Esophagus muscularis mucosa (tissue), 4 donors: ENCODE data around the gene GDAP2.

Experiments used
- EP300 ChIP-seq: sonication (generic); formaldehyde crosslinking; IDR thresholded peaks from one replicate; pipeline ENCODE4 v1.6.1; 2017; ENCODE audit warnings: antibody characterized with exemption
- POLR2A ChIP-seq: fragments of 450-650 bp; IDR thresholded peaks from one replicate; pipeline ENCODE4 v1.6.1; 2017; ENCODE audit warnings: antibody characterized with exemption, moderate library complexity, mild to moderate bottlenecking, low read depth
- TF ChIP-seq, protein P1 (sequence below), 3 experiments: fragments of 200-600 bp in 2 of 3; fragments of 450-650 bp in 1 of 3; sonication (generic) in 2 of 3; IDR thresholded peaks; one replicate each; pipeline ENCODE4 v1.5.1; 2017 to 2019; ENCODE audit warnings: antibody characterized with exemption in 3 of 3, mild to moderate bottlenecking in 2 of 3, moderate library complexity in 1 of 3

GRCh38 chr1:117902944-117903343 is 26.5 kb downstream of the GDAP2 start:
- TF ChIP-seq, protein P1, sequence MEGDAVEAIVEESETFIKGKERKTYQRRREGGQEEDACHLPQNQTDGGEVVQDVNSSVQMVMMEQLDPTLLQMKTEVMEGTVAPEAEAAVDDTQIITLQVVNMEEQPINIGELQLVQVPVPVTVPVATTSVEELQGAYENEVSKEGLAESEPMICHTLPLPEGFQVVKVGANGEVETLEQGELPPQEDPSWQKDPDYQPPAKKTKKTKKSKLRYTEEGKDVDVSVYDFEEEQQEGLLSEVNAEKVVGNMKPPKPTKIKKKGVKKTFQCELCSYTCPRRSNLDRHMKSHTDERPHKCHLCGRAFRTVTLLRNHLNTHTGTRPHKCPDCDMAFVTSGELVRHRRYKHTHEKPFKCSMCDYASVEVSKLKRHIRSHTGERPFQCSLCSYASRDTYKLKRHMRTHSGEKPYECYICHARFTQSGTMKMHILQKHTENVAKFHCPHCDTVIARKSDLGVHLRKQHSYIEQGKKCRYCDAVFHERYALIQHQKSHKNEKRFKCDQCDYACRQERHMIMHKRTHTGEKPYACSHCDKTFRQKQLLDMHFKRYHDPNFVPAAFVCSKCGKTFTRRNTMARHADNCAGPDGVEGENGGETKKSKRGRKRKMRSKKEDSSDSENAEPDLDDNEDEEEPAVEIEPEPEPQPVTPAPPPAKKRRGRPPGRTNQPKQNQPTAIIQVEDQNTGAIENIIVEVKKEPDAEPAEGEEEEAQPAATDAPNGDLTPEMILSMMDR (IDR thresholded peaks at IDR 0.05), result no peak
- no peak for TF ChIP-seq POLR2A
- no peak for TF ChIP-seq EP300
